IMR-90 (cell line): ENCODE data around the gene ARMH4. TPM values are rescaled to one million over a fixed set of nuclear protein-coding genes. Genes with fewer than 3 reads are reported as not detected.

Experiments used
- ATAC-seq: fragments of 200-7000 bp; cut with Tn5 transposase; 2 replicates; pipeline ENCODE4 v1.9.1; 2020; ENCODE audit warnings: low read depth, mild to moderate bottlenecking, moderate library complexity
- BruUV-seq: library from RNA; stranded (reverse); fragments of 400-500 nt; replicated peaks from 2 replicates; lab custom pipeline; 2021; lab: Mats Ljungman, UMichigan
- CTCF ChIA-PET: fragments of 300-600 bp; formaldehyde crosslinking; extraction: SDS; loops from one replicate; lab custom pipeline; 2021; ENCODE audit warnings: antibody characterized with exemption; lab: Yijun Ruan, JAX
- POLR2A ChIA-PET: fragments of 300-600 bp; sonication (Branson Sonifier 250); formaldehyde crosslinking; loops from one replicate; lab custom pipeline; 2022; ENCODE audit warnings: antibody characterized with exemption; ENCODE audit not compliant: unreplicated experiment; lab: Charles Lee
- DNase-seq: peaks from one replicate; pipeline ENCODE4 v3.0.0; 2013
- H2AFZ ChIP-seq: replicated peaks from 2 replicates; pipeline ENCODE3; 2013; ENCODE audit warnings: low read length, mild to moderate bottlenecking; ENCODE audit not compliant: poor library complexity
- H2AK5ac ChIP-seq: 2 replicates; pipeline ENCODE4 v1.6.1; 2013; ENCODE audit warnings: low read depth, low read length, inconsistent platforms
- H2AK9ac ChIP-seq: replicated peaks from 2 replicates; pipeline ENCODE3; 2013; ENCODE audit warnings: mild to moderate bottlenecking, low read depth, low read length, moderate library complexity; ENCODE audit not compliant: poor library complexity
- H2BK120ac ChIP-seq: 2 replicates; pipeline ENCODE4 v1.6.1; 2013; ENCODE audit warnings: low read depth, low read length, inconsistent platforms
- H2BK15ac ChIP-seq: 3 replicates; pipeline ENCODE4 v1.6.1; 2013; ENCODE audit warnings: low read depth, low read length, inconsistent platforms
- H2BK20ac ChIP-seq: 2 replicates; pipeline ENCODE4 v1.6.1; 2013; ENCODE audit warnings: low read depth, mild to moderate bottlenecking, inconsistent platforms, low read length, moderate library complexity
- H2BK5ac ChIP-seq: 2 replicates; pipeline ENCODE4 v1.6.1; 2013; ENCODE audit warnings: mild to moderate bottlenecking, low read depth, low read length, inconsistent platforms; ENCODE audit not compliant: poor library complexity, severe bottlenecking
- H3K14ac ChIP-seq: replicated peaks from 2 replicates; pipeline ENCODE4 v1.6.1; 2013; ENCODE audit warnings: low read depth, low read length, inconsistent platforms
- H3K18ac ChIP-seq: 2 replicates; pipeline ENCODE4 v1.6.1; 2013; ENCODE audit warnings: low read depth, low read length, control low read depth
- H3K23ac ChIP-seq: 2 replicates; pipeline ENCODE4 v1.6.1; 2013; ENCODE audit warnings: low read depth, low read length, inconsistent platforms
- H3K27ac ChIP-seq: 2 replicates; pipeline ENCODE4 v1.5.1; 2013; ENCODE audit warnings: mild to moderate bottlenecking, control low read depth, low read length; ENCODE audit not compliant: insufficient read depth
- H3K27me3 ChIP-seq: 2 replicates; pipeline ENCODE4 v1.6.1; 2013; ENCODE audit warnings: low read length; ENCODE audit not compliant: control insufficient read depth, insufficient read depth
- H3K36me3 ChIP-seq: 2 replicates; pipeline ENCODE4 v1.6.1; 2013; ENCODE audit warnings: low read length, mixed read lengths; ENCODE audit not compliant: control insufficient read depth, insufficient read depth
- H3K4ac ChIP-seq: 2 replicates; pipeline ENCODE4 v1.6.1; 2013; ENCODE audit warnings: low read depth, low read length, inconsistent platforms
- H3K4me1 ChIP-seq: 2 replicates; pipeline ENCODE4 v1.6.1; 2013; ENCODE audit warnings: low read length, mixed read lengths; ENCODE audit not compliant: control insufficient read depth, insufficient read depth
- H3K4me2 ChIP-seq: 2 replicates; pipeline ENCODE4 v1.6.1; 2013; ENCODE audit warnings: low read depth, mild to moderate bottlenecking, control low read depth, low read length, moderate library complexity
- H3K4me3 ChIP-seq: 2 replicates; pipeline ENCODE4 v1.5.1; 2013; ENCODE audit warnings: low read depth, mild to moderate bottlenecking, control low read depth, low read length, moderate library complexity; ENCODE audit not compliant: insufficient read depth
- H3K56ac ChIP-seq: 2 replicates; pipeline ENCODE4 v1.6.1; 2013; ENCODE audit warnings: low read length, inconsistent platforms; ENCODE audit not compliant: insufficient read depth; ENCODE audit errors: extremely low read depth
- H3K79me1 ChIP-seq, 2 experiments: 2 replicates each; pipeline ENCODE4 v1.6.1; 2013; ENCODE audit warnings: low read length in 2 of 2, inconsistent platforms in 1 of 2, low read depth in 1 of 2
- H3K9ac ChIP-seq: 2 replicates; pipeline ENCODE4 v1.6.1; 2013; ENCODE audit warnings: low read depth, low read length, control low read depth
- H3K9me1 ChIP-seq: 2 replicates; pipeline ENCODE4 v1.6.1; 2013; ENCODE audit warnings: low read length, inconsistent platforms; ENCODE audit not compliant: insufficient read depth
- H3K9me3 ChIP-seq: 2 replicates; pipeline ENCODE4 v1.6.1; 2013; ENCODE audit warnings: low read length; ENCODE audit not compliant: control insufficient read depth, insufficient read depth
- H4K20me1 ChIP-seq: 2 replicates; pipeline ENCODE4 v1.6.1; 2013; ENCODE audit warnings: low read length, inconsistent platforms; ENCODE audit not compliant: insufficient read depth
- H4K5ac ChIP-seq: 2 replicates; pipeline ENCODE4 v1.6.1; 2013; ENCODE audit warnings: mild to moderate bottlenecking, low read depth, low read length, control low read depth
- H4K8ac ChIP-seq, 2 experiments: 2 replicates each; pipeline ENCODE4 v1.6.1; 2013; ENCODE audit warnings: low read depth in 2 of 2, low read length in 2 of 2, control low read depth in 1 of 2, inconsistent platforms in 1 of 2
- H4K91ac ChIP-seq: 2 replicates; pipeline ENCODE4 v1.6.1; 2013; ENCODE audit warnings: low read depth, low read length, inconsistent platforms; ENCODE audit not compliant: insufficient read depth
- WGBS, 2 experiments: methylation state at CpG; one replicate each; pipeline versions ENCODE4 v1.1.5 to v1.1.7; 2013; ENCODE audit warnings: missing lambda C conversion rate in 2 of 2; ENCODE audit not compliant: insufficient read length in 1 of 2; ENCODE audit errors: extremely low coverage in 2 of 2; 5-methylcytosine and 5-hydroxymethylcytosine counted together
- dilution Hi-C: fragments of 300-500 bp; cut with HindIII; formaldehyde crosslinking; loops from one replicate; pipeline ENCODE4 v1.14.3; 2018; ENCODE audit warnings: low sequenced_read_pairs; ENCODE audit not compliant: unreplicated experiment
- in situ Hi-C: fragments of 300-500 bp; cut with MboI; formaldehyde crosslinking; loops from 3 replicates; pipeline ENCODE4 v1.14.3; 2019; ENCODE audit warnings: low sequenced_read_pairs, inconsistent platforms, mixed read lengths
- intact Hi-C: fragments of 100-400 bp; cut with micrococcal nuclease; formaldehyde crosslinking; loops from 2 replicates; pipeline ENCODE4 v1.10.0; 2022
- polyA plus RNA-seq, 3 experiments: library from polyadenylated mRNA; depleted of rRNA; stranded (reverse); fragments of >200 nt; gene quantifications; 2 replicates each; pipeline ENCODE4 v1.2.3, GENCODE V29; 2012; ENCODE audit warnings: low replicate concordance in 1 of 3
- total RNA-seq: library from RNA; depleted of rRNA; stranded (reverse); fragments of >200 nt; gene quantifications from 2 replicates; pipeline ENCODE4 v1.2.3, GENCODE V29; 2012
- TF ChIP-seq, protein P1 (sequence below): fragments of 150-350 bp; IDR thresholded peaks from 2 replicates; pipeline ENCODE4 v1.6.1; 2017; ENCODE audit warnings: mild to moderate bottlenecking, antibody characterized with exemption, low read length, low read depth

ARMH4 gene
- total and polyA plus RNA-seq, 2 of the 4 experiments (the other 2 are of a cell fraction), result 4.6 to 5.6 TPM

DNA sequence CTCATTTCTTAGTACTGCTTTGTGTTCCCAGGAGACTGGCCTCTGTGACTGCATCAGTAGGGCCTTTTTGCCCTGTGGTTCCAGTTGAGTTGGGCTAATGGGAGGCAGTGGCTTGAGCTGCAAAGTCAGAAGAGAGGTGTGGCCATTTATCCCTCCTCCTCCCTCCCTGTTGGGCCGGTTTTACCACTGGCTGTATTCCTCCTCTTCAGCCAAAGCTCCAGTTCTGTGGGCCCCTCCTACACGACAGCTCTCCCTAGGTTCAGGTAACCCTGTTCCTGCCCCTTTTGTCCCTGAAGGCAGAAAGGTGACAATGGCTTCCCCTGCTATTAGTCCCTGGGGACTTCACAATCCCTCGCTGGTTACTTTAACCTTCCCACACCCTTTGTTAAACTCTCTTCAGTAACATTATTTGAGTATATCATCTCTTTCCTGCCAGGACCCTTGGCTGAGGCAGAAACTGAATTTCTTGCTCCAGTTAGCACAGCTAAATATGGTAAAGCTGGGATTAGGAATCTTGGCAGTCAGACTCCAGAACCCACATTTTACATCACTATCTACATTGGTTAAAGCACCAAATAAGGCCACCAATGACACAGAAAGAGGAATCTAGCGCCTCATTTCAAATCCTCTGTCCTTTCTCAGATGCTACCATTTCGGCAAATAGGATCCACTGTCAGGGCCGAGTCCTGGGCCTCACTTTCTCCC lies 164.3 kb downstream of the ARMH4 start:
- H2BK20ac ChIP-seq, result no peak overlapping the region
- no peaks in the 10 kb centered on the region for H3K27me3 ChIP-seq
- no peak overlapping the region for H2AK9ac ChIP-seq
- no peak overlapping the region for H3K14ac ChIP-seq
- no peak overlapping the region for H2AFZ ChIP-seq
- no peak overlapping the region for H3K4me3 ChIP-seq
- in situ Hi-C loops (no loop called here), intact Hi-C loops (no loop called here), dilution Hi-C loops (no loop called here)
- 57% methylated on average over 3 of the region's 6 CpGs; no CpG with 5 or more reads in 1 of the 2 experiments for WGBS, 2 experiments
- H3K9me3 ChIP-seq, result no peaks in the 10 kb centered on the region
- no peak for DNase-seq
- no peaks in the 10 kb centered on the region for H3K79me1 ChIP-seq
- H3K4ac ChIP-seq, result no peak overlapping the region
- H2AK5ac ChIP-seq, result no peak overlapping the region
- H4K20me1 ChIP-seq, result no peaks in the 10 kb centered on the region
- no TSS peak for BruUV-seq
- H3K56ac ChIP-seq, result no peak overlapping the region
- no peaks in the 10 kb centered on the region for H3K4me1 ChIP-seq
- no peak overlapping the region for H3K4me2 ChIP-seq
- TF ChIP-seq, protein P1, sequence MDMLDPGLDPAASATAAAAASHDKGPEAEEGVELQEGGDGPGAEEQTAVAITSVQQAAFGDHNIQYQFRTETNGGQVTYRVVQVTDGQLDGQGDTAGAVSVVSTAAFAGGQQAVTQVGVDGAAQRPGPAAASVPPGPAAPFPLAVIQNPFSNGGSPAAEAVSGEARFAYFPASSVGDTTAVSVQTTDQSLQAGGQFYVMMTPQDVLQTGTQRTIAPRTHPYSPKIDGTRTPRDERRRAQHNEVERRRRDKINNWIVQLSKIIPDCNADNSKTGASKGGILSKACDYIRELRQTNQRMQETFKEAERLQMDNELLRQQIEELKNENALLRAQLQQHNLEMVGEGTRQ, result no peak
- no peak overlapping the region for H2BK15ac ChIP-seq
- H3K36me3 ChIP-seq, result no peaks in the 10 kb centered on the region
- H2BK5ac ChIP-seq, result no peak overlapping the region
- no peak for ATAC-seq
- H3K9ac ChIP-seq, result no peak overlapping the region
- ChIA-PET POLR2A (no interaction called here), CTCF (interaction anchor here (1.5 kb wide), 1 partner anchor 21 kb away, joined by 3 read pairs; no protein-coding TSS in a partner anchor)
- no peak overlapping the region for H3K27ac ChIP-seq
- H4K5ac ChIP-seq, result no peak overlapping the region
- no peak overlapping the region for H3K18ac ChIP-seq
- H2BK120ac ChIP-seq, result no peak overlapping the region
- H4K8ac ChIP-seq, result no peak overlapping the region
- no peak overlapping the region for H4K91ac ChIP-seq
- H3K9me1 ChIP-seq, result no peaks in the 10 kb centered on the region
- no peak overlapping the region for H3K23ac ChIP-seq
